Measurements from ENCODE around the gene TSPAN4.

Gene TSPAN4

GRCh38 chr11:909406-909805, 66.8 kb downstream of the TSPAN4 start:
- DNase-seq (ENCODE audit: low spot score in 2 of 2): no peak
- no peaks in the 10 kb centered on the region for H3K27me3 Mint-ChIP-seq
- H3K9me3 Mint-ChIP-seq: no peaks in the 10 kb centered on the region
- no peak for ATAC-seq (ENCODE audit: low read depth)
- H3K36me3 Mint-ChIP-seq: peaks cover 3% of the 10 kb centered on the region
- no peak overlapping the region for H3K27ac Mint-ChIP-seq
- H3K4me3 Mint-ChIP-seq: peak overlapping the region; percentile 95
- H3K4me1 Mint-ChIP-seq: peaks cover 20% of the 10 kb centered on the region

DNA sequence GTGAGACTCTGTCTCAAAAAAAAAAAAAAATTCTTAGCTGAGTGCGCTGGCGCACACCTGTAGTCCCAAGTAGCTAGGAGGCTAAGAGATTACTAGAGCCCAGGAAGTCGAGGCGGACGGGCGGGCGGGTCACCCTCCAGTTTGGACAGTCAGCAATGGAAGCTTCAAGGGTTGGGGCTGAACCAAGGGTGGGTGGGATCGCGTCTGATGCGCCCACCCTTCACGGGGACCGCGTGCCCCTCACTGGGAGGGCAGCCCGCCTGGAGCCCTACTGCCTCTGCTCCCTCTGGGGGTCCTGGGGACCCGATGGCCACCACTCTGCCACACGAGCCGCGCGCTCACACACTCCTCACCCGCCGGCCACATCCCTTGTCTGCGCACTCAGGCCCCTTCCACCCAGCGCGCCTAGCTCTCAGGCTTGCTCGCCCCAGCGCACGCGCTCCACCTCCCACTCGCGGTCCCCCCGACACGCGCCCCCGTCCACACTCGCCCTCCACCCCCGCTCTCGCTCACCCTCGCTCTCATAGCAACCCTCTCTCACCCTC, 67.5 kb downstream of the TSPAN4 start:
- DNase-seq (ENCODE audit: low spot score in 2 of 2) (no peak), ATAC-seq (ENCODE audit: low read depth) (no peak)
- Mint-ChIP-seq H3K27ac (peak overlapping the region; percentile 38), H3K4me1 (peaks cover 20% of the 10 kb centered on the region), H3K27me3 (no peaks in the 10 kb centered on the region), H3K36me3 (peaks cover 3% of the 10 kb centered on the region), H3K9me3 (no peaks in the 10 kb centered on the region), H3K4me3 (peak overlapping the region; percentile 95)

DNA sequence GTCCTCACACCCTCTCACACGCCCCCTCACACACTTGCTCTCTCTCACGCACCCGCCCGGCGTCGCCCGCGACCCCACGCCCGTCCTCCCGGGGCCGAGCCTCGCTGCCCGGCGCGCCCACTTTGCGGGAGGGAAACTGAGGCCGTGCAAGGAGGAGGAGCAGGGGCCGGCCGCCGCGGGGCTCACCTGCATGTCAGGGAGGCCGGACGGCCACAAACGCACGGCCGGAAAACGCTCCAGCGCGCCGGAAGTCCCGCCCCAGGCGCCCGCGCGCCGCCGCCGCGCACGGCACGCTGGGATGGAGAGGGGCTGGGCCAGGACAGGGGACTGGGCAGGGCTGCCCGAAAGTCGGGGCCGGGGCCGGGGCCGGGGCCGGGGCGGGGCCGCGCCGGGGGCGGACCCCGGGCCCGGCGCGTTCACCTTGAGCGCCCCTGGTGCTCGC, 68.0 kb downstream of the TSPAN4 start, which contains the start of gene CHID1:
CHID1 (minus strand) TSS at position 222 of the 442 bp plus-strand sequence. CDS start 5,994 bp downstream, outside the sequence.
- no peaks in the 10 kb centered on the region for H3K9me3 Mint-ChIP-seq
- H3K27me3 Mint-ChIP-seq: no peaks in the 10 kb centered on the region
- peak; percentile 75 to 85 for DNase-seq (ENCODE audit: low spot score in 2 of 2)
- peak; percentile 91 for ATAC-seq (ENCODE audit: low read depth)
- H3K36me3 Mint-ChIP-seq: peaks cover 3% of the 10 kb centered on the region
- H3K4me1 Mint-ChIP-seq: peaks cover 19% of the 10 kb centered on the region
- peak within 1 kb of the TSS; percentile 55 for H3K27ac Mint-ChIP-seq
- H3K4me3 Mint-ChIP-seq: peak within 1 kb of the TSS; percentile 95

DNA sequence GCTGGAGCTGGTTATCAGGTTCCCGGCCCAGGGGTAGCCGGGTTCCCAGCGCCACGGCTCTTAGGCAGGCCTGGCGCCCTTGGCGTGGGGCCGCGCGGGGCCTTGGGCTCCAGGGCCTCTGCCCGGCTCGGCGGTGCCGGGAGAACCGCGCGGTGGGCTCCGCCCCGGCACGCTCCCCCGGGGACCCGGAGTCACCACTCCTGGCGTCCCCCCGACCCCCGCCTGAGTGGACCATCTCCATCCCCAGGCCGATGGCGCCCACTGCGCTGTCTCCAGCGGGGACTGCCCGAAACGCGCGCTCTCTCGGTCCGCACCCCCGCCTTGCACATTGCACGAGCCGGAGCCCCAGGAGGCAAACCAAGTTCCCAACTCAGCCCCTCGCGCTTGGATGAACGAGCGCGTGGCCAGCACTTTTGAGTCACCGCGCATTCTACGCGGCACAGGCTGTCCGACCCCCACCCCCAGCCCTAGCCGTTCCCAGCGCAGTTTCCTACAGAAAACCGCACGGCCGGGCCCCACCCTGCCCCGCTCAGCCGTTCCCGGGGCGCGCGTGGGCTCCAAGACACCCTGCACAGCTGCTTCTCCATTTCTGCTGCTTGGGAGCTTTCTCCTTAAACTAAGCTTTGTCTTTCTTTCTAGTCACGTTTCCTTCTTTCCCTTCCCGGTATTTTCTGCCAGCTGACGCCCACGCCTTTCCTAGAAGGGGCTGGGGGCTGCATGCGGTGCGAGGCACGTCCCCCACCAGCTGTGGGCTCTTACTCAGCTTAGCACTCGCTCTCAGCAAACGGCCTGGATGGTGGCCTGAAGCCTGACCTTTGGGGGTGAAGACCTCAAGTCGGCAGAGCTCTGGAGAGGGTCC, 68.6 kb downstream of the TSPAN4 start:
- Mint-ChIP-seq H3K4me1 (peaks cover 18% of the 10 kb centered on the region), H3K27me3 (no peaks in the 10 kb centered on the region), H3K36me3 (peaks cover 2% of the 10 kb centered on the region), H3K27ac (peak overlapping the region; percentile 55), H3K9me3 (no peaks in the 10 kb centered on the region), H3K4me3 (peak overlapping the region; percentile 93)
- DNase-seq (ENCODE audit: low spot score in 2 of 2) (peak in 1 of 2 donors; percentile 20), ATAC-seq (ENCODE audit: low read depth) (peak; percentile 48)

GRCh38 chr11:911890-912219, 69.2 kb downstream of the TSPAN4 start:
- Mint-ChIP-seq H3K27ac (peak overlapping the region; percentile 55), H3K4me3 (peak overlapping the region; percentile 93), H3K9me3 (no peaks in the 10 kb centered on the region), H3K4me1 (peaks cover 18% of the 10 kb centered on the region), H3K36me3 (no peaks in the 10 kb centered on the region), H3K27me3 (no peaks in the 10 kb centered on the region)
- no peak for DNase-seq (ENCODE audit: low spot score in 2 of 2)
- ATAC-seq (ENCODE audit: low read depth): no peak

- Mint-ChIP-seq H3K27me3 (no peaks in the 10 kb centered on the region), H3K9me3 (no peaks in the 10 kb centered on the region), H3K27ac (no peak overlapping the region), H3K4me3 (no peak overlapping the region), H3K36me3 (no peaks in the 10 kb centered on the region), H3K4me1 (peaks cover 18% of the 10 kb centered on the region)
- DNase-seq (ENCODE audit: low spot score in 2 of 2) (no peak), ATAC-seq (ENCODE audit: low read depth) (no peak)
These were observed 69.6 kb downstream of the TSPAN4 start for GRCh38 chr11:912266-912665.

DNA sequence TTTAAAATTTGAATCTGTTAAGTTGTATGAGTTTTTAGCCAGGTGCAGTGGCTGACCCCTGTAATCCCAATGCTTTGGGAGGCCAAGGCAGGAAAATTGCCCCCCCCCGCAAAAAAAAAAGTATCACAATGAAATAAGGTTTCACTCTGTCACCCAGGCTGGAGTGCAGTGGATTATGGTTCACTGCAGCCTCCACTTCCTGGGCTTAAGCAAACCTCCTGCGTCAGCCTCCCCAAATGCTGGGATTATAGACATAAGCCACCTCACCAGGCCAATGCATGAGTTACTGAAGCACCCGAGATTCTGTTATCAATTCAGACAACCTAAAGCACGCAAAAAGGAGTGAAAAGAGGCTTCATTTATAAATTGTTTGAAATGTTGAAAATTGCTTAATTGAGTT, 70.4 kb downstream of the TSPAN4 start:
- H3K9me3 Mint-ChIP-seq: no peaks in the 10 kb centered on the region
- no peaks in the 10 kb centered on the region for H3K36me3 Mint-ChIP-seq
- peaks cover 15% of the 10 kb centered on the region for H3K4me1 Mint-ChIP-seq
- DNase-seq (ENCODE audit: low spot score in 2 of 2) (no peak), ATAC-seq (ENCODE audit: low read depth) (no peak)
- H3K27ac Mint-ChIP-seq: no peak overlapping the region
- no peak overlapping the region for H3K4me3 Mint-ChIP-seq
- H3K27me3 Mint-ChIP-seq: no peaks in the 10 kb centered on the region

- Mint-ChIP-seq H3K27ac (no peak overlapping the region), H3K4me3 (no peak overlapping the region), H3K4me1 (peaks cover 12% of the 10 kb centered on the region), H3K36me3 (no peaks in the 10 kb centered on the region), H3K9me3 (no peaks in the 10 kb centered on the region), H3K27me3 (no peaks in the 10 kb centered on the region)
- no peak for ATAC-seq (ENCODE audit: low read depth)
- DNase-seq (ENCODE audit: low spot score in 2 of 2): no peak
These were observed 71.6 kb downstream of the TSPAN4 start for GRCh38 chr11:914204-914603.

DNA sequence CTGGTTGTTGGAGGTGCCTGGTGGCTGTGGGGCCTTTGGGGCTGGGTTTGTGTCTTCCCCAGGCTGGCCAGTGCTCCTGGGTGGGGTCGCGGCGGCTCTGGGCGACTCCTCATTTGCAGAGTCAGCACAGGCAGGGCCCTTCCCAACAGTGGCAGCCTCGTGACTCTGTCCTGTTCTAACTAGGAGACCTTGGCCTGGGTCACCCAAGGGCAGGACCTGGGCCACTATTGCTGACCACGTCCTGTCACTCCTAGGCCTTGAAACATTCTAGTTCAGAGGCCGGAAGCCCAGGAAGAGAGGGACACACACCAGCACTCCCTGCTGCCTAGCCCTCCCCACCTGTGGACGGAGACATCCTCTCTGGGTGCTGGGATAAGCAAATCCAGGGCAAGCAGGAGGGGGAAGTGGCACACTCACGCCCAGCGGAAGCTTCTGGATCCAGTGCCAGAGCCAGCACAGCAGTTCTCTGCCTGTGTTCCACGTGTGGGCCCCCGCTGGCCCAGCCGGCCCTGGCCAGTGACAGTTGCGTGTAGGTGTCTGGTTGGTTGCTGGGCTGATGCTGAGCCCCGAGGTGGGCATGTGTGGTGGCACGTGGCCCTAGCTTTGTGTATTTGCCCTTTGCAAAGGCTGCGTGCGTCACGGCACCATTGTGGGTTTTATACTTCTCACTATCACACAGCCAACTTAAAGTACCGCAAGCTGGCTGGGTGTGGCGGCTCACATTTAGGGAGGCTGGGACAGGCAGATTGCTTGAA, 72.3 kb downstream of the TSPAN4 start:
- no peaks in the 10 kb centered on the region for H3K36me3 Mint-ChIP-seq
- H3K9me3 Mint-ChIP-seq: no peaks in the 10 kb centered on the region
- DNase-seq (ENCODE audit: low spot score in 2 of 2): no peak
- no peak for ATAC-seq (ENCODE audit: low read depth)
- H3K4me3 Mint-ChIP-seq: no peak overlapping the region
- no peaks in the 10 kb centered on the region for H3K27me3 Mint-ChIP-seq
- no peak overlapping the region for H3K27ac Mint-ChIP-seq
- peaks cover 13% of the 10 kb centered on the region for H3K4me1 Mint-ChIP-seq
